ENCODE data around the gene COL5A3. TPM values are rescaled to one million over a fixed set of nuclear protein-coding genes. Genes with fewer than 3 reads are reported as not detected.

COL5A3 gene
- polyA plus RNA-seq, 3 donors, result 12.9 to 62.2 (median 43.2) TPM

DNA sequence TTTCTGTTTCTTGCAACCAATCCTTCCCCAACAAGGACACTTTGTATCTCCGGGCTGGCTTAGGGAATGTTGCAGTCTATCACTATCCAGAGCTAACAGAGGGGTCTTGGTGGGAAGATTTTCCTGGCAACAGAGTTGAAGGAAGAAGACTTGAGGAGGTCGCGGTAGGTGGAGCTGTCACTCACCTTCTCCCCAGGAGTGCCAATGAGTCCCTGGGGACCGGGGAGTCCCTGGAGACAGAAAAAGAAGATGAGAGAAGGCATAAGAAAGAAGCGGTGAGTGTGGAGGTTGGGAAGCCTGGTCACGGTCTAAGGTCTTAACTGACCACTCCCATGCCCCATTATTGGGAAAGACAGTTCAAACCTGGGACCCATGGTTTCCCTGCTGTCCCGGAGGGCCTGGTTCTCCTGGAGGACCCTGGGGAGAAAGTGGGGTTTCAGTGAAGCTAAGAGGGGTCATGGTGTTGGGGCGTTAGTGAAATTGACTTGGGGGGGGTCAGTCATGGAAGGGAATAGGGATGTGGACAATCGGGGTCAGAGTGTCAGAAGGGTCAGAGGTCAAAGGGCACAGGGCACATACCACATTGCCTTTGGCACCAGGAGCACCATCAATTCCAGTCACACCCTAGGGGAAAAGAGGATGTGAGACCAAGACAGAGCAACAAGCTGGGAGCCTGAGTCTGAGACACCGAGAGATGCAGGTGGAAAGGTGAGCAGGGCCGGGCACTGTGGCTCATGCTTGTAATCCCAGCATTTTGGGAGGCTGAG, 18.7 kb downstream of the COL5A3 start:
- 48 to 78% (median 73%) methylated on average over 11 of the region's 11 CpGs for WGBS, 3 donors
- H3K27ac ChIP-seq (ENCODE audit: low read depth, low read length), result no peak overlapping the region

DNA sequence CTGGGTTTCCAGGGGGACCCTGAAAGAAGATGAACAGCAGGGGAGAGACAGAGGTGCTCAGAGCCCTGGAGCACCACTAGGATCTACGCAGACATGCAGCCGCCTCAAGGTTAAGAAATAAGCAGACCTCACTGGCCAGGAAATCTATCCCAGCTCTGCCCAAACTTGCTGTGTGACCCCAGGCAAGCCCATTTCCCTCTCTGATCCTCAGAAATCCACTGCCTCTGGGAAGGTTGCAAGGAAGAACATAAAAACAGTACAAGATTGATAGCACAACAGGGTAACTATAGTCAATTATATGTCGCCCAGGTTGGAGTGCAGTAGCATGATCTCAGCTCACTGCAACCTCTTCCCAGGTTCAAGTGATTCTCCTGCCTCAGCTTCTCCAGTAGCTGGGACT, 20.8 kb downstream of the COL5A3 start:
- no peak overlapping the region for H3K27ac ChIP-seq (ENCODE audit: low read depth, low read length)
- 81 to 89% (median 85%) methylated on average over 3 of the region's 3 CpGs for WGBS, 3 donors

- WGBS, 3 donors, result 34 to 45% (median 39%) methylated on average over 8 of the region's 8 CpGs
- no peak overlapping the region for H3K27ac ChIP-seq (ENCODE audit: low read depth, low read length)
These were observed 23.5 kb downstream of the COL5A3 start for GRCh38 chr19:9986787-9987281.

- 71 to 80% (median 78%) methylated on average over 8 of the region's 8 CpGs for WGBS, 3 donors
- no peak overlapping the region for H3K27ac ChIP-seq (ENCODE audit: low read depth, low read length)
These were observed 28.7 kb downstream of the COL5A3 start for GRCh38 chr19:9981406-9982260.

- no peak overlapping the region for H3K27ac ChIP-seq (ENCODE audit: low read depth, low read length)
- 74 to 87% (median 85%) methylated on average over 6 of the region's 6 CpGs for WGBS, 3 donors
These were observed 38.2 kb downstream of the COL5A3 start for GRCh38 chr19:9972103-9972502.

DNA sequence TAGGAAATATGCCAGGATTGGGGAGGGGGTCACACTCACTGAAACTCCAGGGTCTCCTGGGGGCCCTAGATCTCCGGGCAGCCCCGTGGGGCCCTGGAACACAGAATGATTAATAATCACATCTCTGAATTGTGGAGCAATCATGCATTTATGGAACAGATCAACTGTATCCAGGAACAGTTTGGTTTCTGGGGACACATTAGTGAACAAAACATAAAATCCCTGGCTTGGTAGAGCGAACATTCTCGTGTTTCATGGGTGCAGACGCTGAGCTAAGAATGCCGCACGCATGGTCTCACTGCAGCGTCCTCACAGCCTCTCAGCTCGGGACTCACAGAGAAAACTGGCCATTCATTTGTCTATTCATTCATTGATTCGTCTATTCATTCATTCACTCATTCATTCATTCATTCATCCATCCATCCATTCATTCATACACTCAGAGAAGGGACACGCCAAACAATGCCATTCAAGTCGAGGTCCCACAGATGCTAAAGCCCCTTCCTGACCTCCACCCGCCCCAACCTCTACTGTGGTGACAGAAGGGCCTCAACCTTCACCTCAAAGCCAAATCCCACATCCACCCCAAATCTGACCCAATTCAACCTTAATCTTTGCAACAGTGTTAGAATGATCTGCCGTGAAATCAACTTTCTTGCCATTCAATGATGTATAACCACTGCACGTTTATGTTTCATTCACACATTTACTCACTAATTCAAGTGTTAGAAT, 39.0 kb downstream of the COL5A3 start:
- H3K27ac ChIP-seq (ENCODE audit: low read depth, low read length), result no peak overlapping the region
- 64 to 76% (median 71%) methylated on average over 15 of the region's 15 CpGs for WGBS, 3 donors

- H3K27ac ChIP-seq (ENCODE audit: low read depth, low read length), result no peak overlapping the region
- 79 to 83% (median 83%) methylated on average over 5 to 8 of the region's 8 CpGs for WGBS, 3 donors
These were observed 39.8 kb downstream of the COL5A3 start for GRCh38 chr19:9970481-9970880.

DNA sequence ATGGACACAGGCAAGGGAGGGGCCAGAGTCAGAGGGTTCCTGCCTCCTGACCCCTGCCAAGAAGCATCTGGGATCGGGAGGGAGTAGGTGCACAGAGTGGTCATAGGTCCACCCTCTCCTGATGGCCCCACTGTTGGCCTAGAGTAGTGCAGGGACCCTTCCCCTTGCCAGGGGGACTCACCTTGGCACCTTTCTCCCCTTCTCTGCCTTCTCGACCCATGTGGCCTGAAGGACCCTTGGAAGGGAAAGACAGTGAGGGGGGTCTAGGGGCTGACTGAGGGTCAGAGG, 40.7 kb downstream of the COL5A3 start:
- no peak overlapping the region for H3K27ac ChIP-seq (ENCODE audit: low read depth, low read length)
- 85 to 100% (median 91%) methylated on average over 2 of the region's 2 CpGs for WGBS, 3 donors

- H3K27ac ChIP-seq (ENCODE audit: low read depth, low read length), result no peak overlapping the region
- 61 to 74% (median 70%) methylated on average over 8 of the region's 8 CpGs for WGBS, 3 donors
These were observed 41.2 kb downstream of the COL5A3 start for GRCh38 chr19:9968820-9969687.

- 41 to 71% (median 66%) methylated on average over 3 to 4 of the region's 4 CpGs for WGBS, 3 donors
These were observed 43.0 kb downstream of the COL5A3 start for GRCh38 chr19:9967326-9967725.

GRCh38 chr19:9966448-9966847, 43.9 kb downstream of the COL5A3 start:
- 16 to 43% (median 30%) methylated on average over 26 to 29 of the region's 29 CpGs for WGBS, 3 donors
- H3K27ac ChIP-seq (ENCODE audit: low read depth, low read length), result no peak overlapping the region

More at GRCh38 chr19:9967326-9967725, 43.0 kb downstream of the COL5A3 start:
- H3K27ac ChIP-seq (ENCODE audit: low read depth, low read length), result no peak overlapping the region

DNA sequence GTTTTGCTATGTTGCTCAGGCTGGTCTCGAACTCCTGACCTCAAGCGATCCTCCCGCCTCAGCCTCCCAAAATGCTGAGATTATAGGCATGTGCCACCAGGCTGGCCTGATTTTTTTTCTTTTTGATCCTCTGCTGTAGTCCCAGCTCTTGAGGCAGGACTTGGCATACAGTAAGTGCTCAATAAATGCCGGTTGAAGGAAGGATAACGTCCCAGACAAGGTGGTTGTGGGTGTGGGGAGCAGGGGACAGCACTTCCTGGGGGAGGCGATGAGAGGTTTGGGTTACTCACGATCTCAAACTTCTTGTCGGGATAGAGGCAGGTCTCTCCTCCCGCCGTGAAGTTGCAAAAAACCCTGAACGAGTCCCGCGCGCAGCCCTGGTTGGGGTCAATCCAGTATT, 44.3 kb downstream of the COL5A3 start:
- no peak overlapping the region for H3K27ac ChIP-seq (ENCODE audit: low read depth, low read length)
- 38 to 52% (median 49%) methylated on average over 11 to 14 of the region's 14 CpGs for WGBS, 3 donors

DNA sequence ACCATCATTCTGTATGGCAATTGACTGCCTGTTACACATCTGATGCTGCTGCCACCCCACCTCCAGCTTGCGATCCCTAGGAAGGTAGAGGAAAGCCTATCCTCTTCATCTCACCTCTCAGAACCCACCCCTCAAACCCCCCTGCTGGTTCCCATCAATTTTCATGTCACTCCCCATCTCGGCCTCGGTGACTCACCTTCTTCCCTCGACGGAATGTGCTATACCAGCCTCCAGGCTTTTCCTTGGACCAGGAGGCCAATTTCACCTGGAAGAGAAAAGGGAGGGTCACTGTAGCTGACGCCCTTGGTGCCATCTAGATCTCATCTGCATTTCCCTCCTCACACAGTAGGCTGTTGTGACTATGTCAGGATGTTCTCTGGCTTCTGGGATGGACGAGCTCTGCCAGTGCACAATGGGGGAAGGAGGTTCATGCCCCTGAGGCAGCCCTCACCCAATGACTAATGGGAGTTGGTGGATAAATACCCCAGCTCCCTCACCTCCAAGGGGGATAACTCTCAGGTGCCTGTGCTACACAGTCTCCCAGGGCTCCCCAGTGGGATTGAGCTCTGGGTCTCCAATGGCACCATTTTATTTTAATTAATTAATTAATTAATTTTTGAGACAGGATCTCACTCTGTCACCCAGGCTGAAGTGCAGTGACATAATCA, 47.5 kb downstream of the COL5A3 start:
- WGBS, 3 donors, result 45 to 58% (median 47%) methylated on average over 7 of the region's 7 CpGs
- H3K27ac ChIP-seq (ENCODE audit: low read depth, low read length), result no peak overlapping the region

DNA sequence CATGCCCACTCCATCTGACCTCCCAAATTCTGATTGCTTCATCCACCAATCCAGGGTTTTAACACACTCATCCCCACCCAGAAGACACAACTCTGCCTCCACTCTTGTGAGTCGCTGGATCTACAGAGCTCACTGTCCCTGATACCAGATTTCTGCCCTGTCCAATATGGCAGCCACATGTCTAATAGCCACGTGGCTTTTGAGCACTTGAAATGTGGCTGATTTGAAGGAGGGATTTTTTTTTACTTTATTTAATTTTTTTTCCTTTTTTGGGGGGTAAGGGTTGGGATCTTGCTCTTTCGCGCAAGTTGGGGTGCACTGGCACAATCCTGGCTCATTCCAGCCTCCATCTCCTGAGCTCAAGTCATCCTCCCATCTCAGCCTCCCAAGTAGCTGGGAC, 49.2 kb downstream of the COL5A3 start:
- 85 to 92% (median 88%) methylated on average over 4 of the region's 4 CpGs for WGBS, 3 donors
- H3K27ac ChIP-seq (ENCODE audit: low read depth, low read length), result no peak overlapping the region

GRCh38 chr19:9958379-9958821, 51.9 kb downstream of the COL5A3 start:
- no peak overlapping the region for H3K27ac ChIP-seq (ENCODE audit: low read depth, low read length)
- WGBS, 3 donors, result 71 to 95% (median 79%) methylated on average over 1 of the region's 1 CpG

- H3K27ac ChIP-seq (ENCODE audit: low read depth, low read length), result no peak overlapping the region
- 63 to 74% (median 65%) methylated on average over 3 of the region's 3 CpGs for WGBS, 3 donors
These were observed 53.3 kb downstream of the COL5A3 start for GRCh38 chr19:9956956-9957355.

GRCh38 chr19:9953802-9954542, 56.3 kb downstream of the COL5A3 start:
- H3K27ac ChIP-seq (ENCODE audit: low read depth, low read length), result no peak overlapping the region
- 62 to 76% (median 73%) methylated on average over 18 of the region's 18 CpGs for WGBS, 3 donors

All from adipose tissue (tissue), 3 donors.